GM23248 (cell line): Measurements from ENCODE around the gene NACC2. TPM values are rescaled to one million over a fixed set of nuclear protein-coding genes. Genes with fewer than 3 reads are reported as not detected.

ENCODE experiments used
- DNase-seq: peaks from one replicate; pipeline ENCODE4 v3.0.0-alpha.2; 2015
- H2AFZ ChIP-seq: fragments of 200-600 bp; sonication (generic); 2 replicates; pipeline ENCODE4 v1.6.1; 2016; ENCODE audit warnings: antibody characterized with exemption
- H3F3A ChIP-seq: fragments of 200-600 bp; sonication (generic); 2 replicates; pipeline ENCODE4 v1.6.1; 2016; ENCODE audit warnings: mild to moderate bottlenecking, antibody characterized with exemption, mixed run types; ENCODE audit not compliant: insufficient read depth
- H3K27ac ChIP-seq: fragments of 200-600 bp; sonication (generic); 2 replicates; pipeline ENCODE4 v1.5.1; 2016; ENCODE audit warnings: mild to moderate bottlenecking
- H3K27me3 ChIP-seq: fragments of 200-600 bp; sonication (generic); replicated peaks from 2 replicates; pipeline ENCODE4 v1.6.1; 2016; ENCODE audit warnings: mild to moderate bottlenecking; ENCODE audit not compliant: insufficient read depth
- H3K36me3 ChIP-seq: fragments of 200-600 bp; sonication (generic); 2 replicates; pipeline ENCODE4 v1.6.1; 2016; ENCODE audit warnings: low read depth, mild to moderate bottlenecking
- H3K4me1 ChIP-seq: fragments of 200-600 bp; sonication (generic); 2 replicates; pipeline ENCODE4 v1.6.1; 2016; ENCODE audit warnings: mild to moderate bottlenecking; ENCODE audit not compliant: insufficient read depth
- H3K4me2 ChIP-seq: fragments of 200-600 bp; sonication (generic); one replicate; pipeline ENCODE4 v1.6.1; 2016; ENCODE audit warnings: mild to moderate bottlenecking; ENCODE audit not compliant: unreplicated experiment
- H3K4me3 ChIP-seq: fragments of 200-600 bp; sonication (generic); 2 replicates; pipeline ENCODE4 v1.5.1; 2016; ENCODE audit warnings: mild to moderate bottlenecking
- H3K79me2 ChIP-seq: fragments of 200-600 bp; sonication (generic); 2 replicates; pipeline ENCODE4 v1.6.1; 2016; ENCODE audit warnings: mild to moderate bottlenecking; ENCODE audit not compliant: insufficient read depth
- H3K9ac ChIP-seq: fragments of 200-600 bp; sonication (generic); 2 replicates; pipeline ENCODE4 v1.6.1; 2016; ENCODE audit warnings: mild to moderate bottlenecking
- H3K9me2 ChIP-seq: fragments of 200-600 bp; sonication (generic); 2 replicates; pipeline ENCODE4 v1.6.1; 2016; ENCODE audit warnings: mixed run types, mild to moderate bottlenecking, moderate library complexity; ENCODE audit not compliant: insufficient read depth
- H3K9me3 ChIP-seq: fragments of 200-600 bp; sonication (generic); one replicate; pipeline ENCODE4 v1.6.1; 2017; ENCODE audit warnings: low read depth
- H4K20me1 ChIP-seq: fragments of 200-600 bp; sonication (generic); 2 replicates; pipeline ENCODE4 v1.6.0; 2016; ENCODE audit not compliant: insufficient read depth
- EZH2 ChIP-seq: fragments of 200-600 bp; sonication (generic); IDR thresholded peaks from 2 replicates; pipeline ENCODE4 v1.6.1; 2018; ENCODE audit warnings: antibody characterized with exemption, mild to moderate bottlenecking; ENCODE audit not compliant: insufficient read depth, poor library complexity, severe bottlenecking
- EZH2phosphoT487 ChIP-seq: fragments of 200-600 bp; sonication (generic); IDR thresholded peaks from 2 replicates; pipeline ENCODE4 v1.6.1; 2018; ENCODE audit warnings: antibody characterized with exemption, moderate library complexity, mild to moderate bottlenecking, low read depth; ENCODE audit not compliant: insufficient read depth
- WGBS, 2 experiments: methylation state at CpG; one replicate each; pipeline ENCODE4 v1.1.6; 2015 to 2017; ENCODE audit warnings: low lambda C conversion rate in 2 of 2, low coverage in 1 of 2; ENCODE audit errors: missing lambda C conversion rate in 2 of 2; 5-methylcytosine and 5-hydroxymethylcytosine counted together
- in situ Hi-C: fragments of 300-500 bp; cut with MboI; formaldehyde crosslinking; loops from 2 replicates; pipeline ENCODE4 v1.15.0; 2020
- polyA plus RNA-seq: library from polyadenylated mRNA; unstranded; fragments of >200 nt; fragmentation: Nextera tagmentation; extraction: Ambion mirVana; gene quantifications from 2 replicates; pipeline ENCODE4 v1.2.1, GENCODE V29; 2016
- total RNA-seq: library from RNA; depleted of rRNA; stranded (reverse); fragments of >200 nt; shearing (Covaris generic); gene quantifications from 2 replicates; pipeline ENCODE4 v1.2.3, GENCODE V29; 2014

NACC2 gene
- total and polyA plus RNA-seq, 2 experiments from 2014 or later = 5.3 to 30.7 TPM

- Histone ChIP-seq H3K36me3 (no peaks in the 10 kb centered on the region), H3K4me2 (no peak overlapping the region), H2AFZ (no peak overlapping the region), H3K27me3 (no peaks in the 10 kb centered on the region), H4K20me1 (peaks cover 4% of the 10 kb centered on the region; the same call in 1 of the 2 replicates), H3K4me3 (no peak overlapping the region), H3K4me1 (no peaks in the 10 kb centered on the region), H3K9ac (no peak overlapping the region), H3K79me2 (peaks cover 74% of the 10 kb centered on the region), H3K9me3 (no peaks in the 10 kb centered on the region), H3F3A (no peaks in the 10 kb centered on the region), H3K9me2 (no peaks in the 10 kb centered on the region), H3K27ac (no peak overlapping the region)
- in situ Hi-C loops = no loop called here
- TF ChIP-seq EZH2phosphoT487 (no peak), EZH2 (no peak)
- 57 to 62% methylated on average over 16 of the region's 16 CpGs for WGBS, 2 experiments
- DNase-seq = peak; percentile 82
Measured at GRCh38 chr9:136023410-136024225, 71.5 kb downstream of the NACC2 start.

- no peak for TF ChIP-seq EZH2phosphoT487
- TF ChIP-seq EZH2 = no peak
- in situ Hi-C loops = no loop called here
Measured at GRCh38 chr9:136022731-136023409, 72.2 kb downstream of the NACC2 start.

GRCh38 chr9:136021872-136022681, 73.0 kb downstream of the NACC2 start:
- no peak overlapping the region for H3K9ac ChIP-seq
- TF ChIP-seq EZH2phosphoT487 (no peak), EZH2 (no peak)
- no peak overlapping the region for H3K4me2 ChIP-seq
- no peaks in the 10 kb centered on the region for H3K4me1 ChIP-seq
- H3K4me3 ChIP-seq = no peak overlapping the region
- H4K20me1 ChIP-seq = peaks cover 4% of the 10 kb centered on the region; the same call in 1 of the 2 replicates
- H3K36me3 ChIP-seq = no peaks in the 10 kb centered on the region
- no peaks in the 10 kb centered on the region for H3K27me3 ChIP-seq
- DNase-seq = no peak
- H2AFZ ChIP-seq = no peak overlapping the region
- no peaks in the 10 kb centered on the region for H3F3A ChIP-seq
- H3K27ac ChIP-seq = no peak overlapping the region
- in situ Hi-C loops = no loop called here
- WGBS, 2 experiments = 84 to 87% methylated on average over 19 of the region's 19 CpGs
- H3K9me3 ChIP-seq = no peaks in the 10 kb centered on the region
- H3K79me2 ChIP-seq = peaks cover 66% of the 10 kb centered on the region
- H3K9me2 ChIP-seq = no peaks in the 10 kb centered on the region

More at GRCh38 chr9:136022731-136023409, 72.2 kb downstream of the NACC2 start:
- H3K9me3 ChIP-seq = no peaks in the 10 kb centered on the region
- 88 to 90% methylated on average over 18 to 20 of the region's 22 CpGs for WGBS, 2 experiments
- peaks cover 74% of the 10 kb centered on the region for H3K79me2 ChIP-seq
- H2AFZ ChIP-seq = no peak overlapping the region
- H3K9me2 ChIP-seq = no peaks in the 10 kb centered on the region
- DNase-seq = no peak
- H4K20me1 ChIP-seq = peaks cover 4% of the 10 kb centered on the region; the same call in 1 of the 2 replicates
- no peaks in the 10 kb centered on the region for H3K4me1 ChIP-seq
- H3K27ac ChIP-seq = no peak overlapping the region
- H3K27me3 ChIP-seq = no peaks in the 10 kb centered on the region
- no peak overlapping the region for H3K4me3 ChIP-seq
- H3K36me3 ChIP-seq = no peaks in the 10 kb centered on the region
- H3K4me2 ChIP-seq = no peak overlapping the region
- H3F3A ChIP-seq = no peaks in the 10 kb centered on the region
- H3K9ac ChIP-seq = no peak overlapping the region

GRCh38 chr9:136021171-136021871, 73.8 kb downstream of the NACC2 start:
- Histone ChIP-seq H3K4me1 (no peaks in the 10 kb centered on the region), H3K4me3 (no peak overlapping the region), H3K79me2 (peaks cover 59% of the 10 kb centered on the region), H3K9me2 (no peaks in the 10 kb centered on the region), H3K9me3 (no peaks in the 10 kb centered on the region), H3K9ac (no peak overlapping the region), H3K4me2 (no peak overlapping the region), H2AFZ (no peak overlapping the region), H3K27ac (no peak overlapping the region), H4K20me1 (peaks cover 4% of the 10 kb centered on the region; the same call in 1 of the 2 replicates), H3F3A (no peaks in the 10 kb centered on the region), H3K27me3 (no peaks in the 10 kb centered on the region), H3K36me3 (no peaks in the 10 kb centered on the region)
- in situ Hi-C loops = no loop called here
- TF ChIP-seq EZH2 = no peak
- no peak for TF ChIP-seq EZH2phosphoT487
- 84 to 86% methylated on average over 24 to 25 of the region's 25 CpGs for WGBS, 2 experiments
- DNase-seq = no peak
